ENCODE results near the gene S100PBP.

DNA sequence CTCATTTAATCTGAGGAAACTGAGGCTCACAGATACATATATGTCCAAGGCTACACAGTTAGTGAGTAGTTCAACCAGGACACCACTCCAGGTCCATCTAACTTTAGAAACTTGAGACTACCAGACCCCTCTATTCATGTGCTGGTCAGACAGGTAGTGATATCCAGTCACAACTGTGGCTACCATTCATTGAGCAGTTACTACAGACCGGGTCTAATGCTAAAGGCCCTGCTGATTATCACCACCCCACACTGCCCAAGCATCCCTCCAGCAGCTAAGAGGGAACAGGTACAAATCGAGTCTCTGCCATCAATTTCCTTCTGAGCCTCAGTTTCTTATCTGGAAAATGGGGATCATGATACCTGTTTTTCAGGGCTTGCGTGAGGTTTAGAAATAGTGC lies 74.2 kb downstream of the S100PBP start:
- TF ChIP-seq, protein P1, sequence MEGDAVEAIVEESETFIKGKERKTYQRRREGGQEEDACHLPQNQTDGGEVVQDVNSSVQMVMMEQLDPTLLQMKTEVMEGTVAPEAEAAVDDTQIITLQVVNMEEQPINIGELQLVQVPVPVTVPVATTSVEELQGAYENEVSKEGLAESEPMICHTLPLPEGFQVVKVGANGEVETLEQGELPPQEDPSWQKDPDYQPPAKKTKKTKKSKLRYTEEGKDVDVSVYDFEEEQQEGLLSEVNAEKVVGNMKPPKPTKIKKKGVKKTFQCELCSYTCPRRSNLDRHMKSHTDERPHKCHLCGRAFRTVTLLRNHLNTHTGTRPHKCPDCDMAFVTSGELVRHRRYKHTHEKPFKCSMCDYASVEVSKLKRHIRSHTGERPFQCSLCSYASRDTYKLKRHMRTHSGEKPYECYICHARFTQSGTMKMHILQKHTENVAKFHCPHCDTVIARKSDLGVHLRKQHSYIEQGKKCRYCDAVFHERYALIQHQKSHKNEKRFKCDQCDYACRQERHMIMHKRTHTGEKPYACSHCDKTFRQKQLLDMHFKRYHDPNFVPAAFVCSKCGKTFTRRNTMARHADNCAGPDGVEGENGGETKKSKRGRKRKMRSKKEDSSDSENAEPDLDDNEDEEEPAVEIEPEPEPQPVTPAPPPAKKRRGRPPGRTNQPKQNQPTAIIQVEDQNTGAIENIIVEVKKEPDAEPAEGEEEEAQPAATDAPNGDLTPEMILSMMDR (IDR thresholded peaks at IDR 0.05): no peak
- no peak for TF ChIP-seq POLR2A (IDR thresholded peaks at IDR 0.05)
